Astrocyte of the cerebellum (primary cell): ENCODE data around the gene MROH2A.

Experiments used
- DNase-seq: peaks from one replicate; pipeline ENCODE4 v3.0.0-alpha.2; 2011; ENCODE audit warnings: low read depth
- H3K4me3 ChIP-seq: 2 replicates; pipeline ENCODE4 v1.5.1; 2011; ENCODE audit warnings: mild to moderate bottlenecking, low read depth, low read length, moderate library complexity
- CTCF ChIP-seq: IDR thresholded peaks from 2 replicates; pipeline ENCODE4 v1.5.1; 2012; ENCODE audit warnings: low read length, low read depth, moderate library complexity, mild to moderate bottlenecking; ENCODE audit errors: missing control alignments
- in situ Hi-C: cut with HindIII; loops from 2 replicates; pipeline ENCODE4 v1.10.0; 2017; ENCODE audit warnings: low sequenced_read_pairs

Gene MROH2A

GRCh38 chr2:233799087-233799665, 21.0 kb downstream of the MROH2A start:
- DNase-seq, result no peak
- no peak for TF ChIP-seq CTCF
- H3K4me3 ChIP-seq, result no peak overlapping the region
- in situ Hi-C loops, result no loop called here

- H3K4me3 ChIP-seq, result no peak overlapping the region
- in situ Hi-C loops, result no loop called here
- no peak for TF ChIP-seq CTCF
- DNase-seq, result no peak
Measured at GRCh38 chr2:233799716-233800115, 21.6 kb downstream of the MROH2A start.

DNA sequence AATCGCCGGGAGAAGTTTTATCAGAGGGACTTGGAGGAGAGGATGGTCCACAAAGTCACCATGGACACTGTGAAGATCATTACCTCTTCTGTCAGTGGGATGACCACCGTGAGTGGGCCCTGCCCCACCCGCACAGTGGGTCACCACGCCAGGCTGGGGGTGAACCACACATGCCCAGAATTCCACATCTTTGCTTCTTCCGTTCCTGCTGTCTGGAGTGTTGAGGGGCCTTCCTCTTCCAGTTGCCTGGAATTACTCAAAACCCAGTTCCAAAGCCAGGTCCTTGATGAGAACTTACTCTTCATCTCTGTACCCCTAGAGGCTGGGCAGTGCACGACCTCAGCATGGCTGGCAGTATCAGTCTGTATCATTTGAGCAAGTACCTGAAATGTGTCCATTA, 22.1 kb downstream of the MROH2A start:
- no peak overlapping the region for H3K4me3 ChIP-seq
- DNase-seq, result no peak
- in situ Hi-C loops, result no loop called here
- no peak for TF ChIP-seq CTCF

GRCh38 chr2:233801357-233802131, 23.4 kb downstream of the MROH2A start:
- no peak for DNase-seq
- in situ Hi-C loops, result no loop called here
- no peak for TF ChIP-seq CTCF
- H3K4me3 ChIP-seq, result no peak overlapping the region

DNA sequence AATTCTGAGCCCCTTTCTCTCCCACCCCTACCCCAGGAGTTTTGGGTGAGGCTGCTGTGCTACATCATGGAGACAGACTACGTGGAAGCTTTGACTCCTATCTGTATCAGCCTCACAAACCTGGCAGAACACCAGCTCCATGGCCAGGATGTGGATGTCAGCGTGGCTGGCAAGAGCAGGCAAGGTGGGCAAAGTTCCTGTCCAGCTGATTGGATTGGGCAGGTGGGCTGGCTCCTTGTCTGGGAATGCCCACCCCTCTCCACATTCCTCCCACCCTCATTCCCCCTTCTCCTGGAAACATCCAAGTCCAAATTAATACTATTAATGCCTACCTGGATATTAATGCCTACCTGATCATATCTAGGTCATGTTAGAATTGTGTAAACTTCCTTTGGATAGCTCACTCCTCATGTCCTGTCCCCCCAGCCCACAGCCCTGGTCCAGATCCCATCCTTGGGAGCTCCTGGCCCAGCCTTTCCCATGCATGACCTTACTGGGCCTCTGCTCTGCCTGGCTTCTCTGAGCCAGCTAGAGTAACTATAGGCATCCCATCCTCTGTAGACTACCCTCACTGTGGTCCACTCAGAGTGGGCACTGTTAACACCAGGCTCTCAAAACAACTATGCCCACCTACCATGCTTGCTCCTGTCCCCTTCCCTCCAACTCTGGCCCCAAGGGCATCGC, 24.1 kb downstream of the MROH2A start:
- no peak for TF ChIP-seq CTCF
- no peak for DNase-seq
- no peak overlapping the region for H3K4me3 ChIP-seq
- in situ Hi-C loops, result no loop called here

GRCh38 chr2:233803292-233803911, 25.3 kb downstream of the MROH2A start:
- DNase-seq, result no peak
- H3K4me3 ChIP-seq, result no peak overlapping the region
- no peak for TF ChIP-seq CTCF
- in situ Hi-C loops, result no loop called here
